B cell (primary cell): ENCODE results near the gene CEACAM1. TPM values are rescaled to one million over a fixed set of nuclear protein-coding genes. Genes with fewer than 3 reads are reported as not detected.
A peak's percentile ranks its signal among the peaks of the same experiment; 100 is the strongest.
"Not testable (repeated sequence)": the region's sequence is repeated elsewhere in the genome, so short reads cannot be mapped to it uniquely, and the experiment has no call there.

Experiments used
- ATAC-seq: fragments of 200-7000 bp; cut with Tn5 transposase; one replicate; pipeline ENCODE4 v1.10.0; 2021; ENCODE audit warnings: low read depth, mild to moderate bottlenecking, moderate number of reproducible peaks, moderate library complexity
- CTCF ChIA-PET: fragments of 350-600 bp; sonication (Branson Sonifier 250); formaldehyde crosslinking; loops from one replicate; lab custom pipeline; 2021; ENCODE audit warnings: antibody characterized with exemption, inconsistent platforms; lab: Charles Lee
- POLR2A ChIA-PET: fragments of 350-600 bp; sonication (Branson Sonifier 250); formaldehyde crosslinking; loops from one replicate; lab custom pipeline; 2021; ENCODE audit warnings: antibody characterized with exemption; lab: Charles Lee
- DNase-seq: peaks from one replicate; pipeline ENCODE4 v3.0.0; 2013
- H2AFZ ChIP-seq: 2 replicates; pipeline ENCODE4 v1.6.1; 2012; ENCODE audit warnings: mild to moderate bottlenecking, low read depth, low read length; ENCODE audit not compliant: insufficient read depth, poor library complexity, severe bottlenecking
- H3K27ac ChIP-seq, 2 donors: 1 replicate in 1 of 2; 2 replicates in 1 of 2; pipeline ENCODE4 v1.5.1; 2012 to 2013; ENCODE audit warnings: low read length in 2 of 2, mild to moderate bottlenecking in 2 of 2, moderate library complexity in 1 of 2
- H3K27me3 ChIP-seq, 4 experiments: fragments of 200-600 bp in 1 of 4; sonication (generic) in 1 of 4; replicated peaks in 1 of 4; 1 replicate in 2 of 4; 2 replicates in 2 of 4; pipeline versions ENCODE4 v1.6.1 to v1.7.0; 2013 to 2016; ENCODE audit warnings: low read length in 3 of 4, mild to moderate bottlenecking in 2 of 4, mixed read lengths in 1 of 4, moderate library complexity in 1 of 4; ENCODE audit not compliant: insufficient read depth in 4 of 4, control insufficient read depth in 3 of 4; ENCODE audit errors: control extremely low read depth in 1 of 4
- H3K36me3 ChIP-seq, 2 experiments: replicated peaks in 1 of 2; 1 replicate in 1 of 2; 2 replicates in 1 of 2; pipeline versions ENCODE4 v1.6.1 to v1.7.1; 2013; ENCODE audit warnings: low read length in 1 of 2; ENCODE audit not compliant: insufficient read depth in 2 of 2, control insufficient read depth in 1 of 2; ENCODE audit errors: control extremely low read depth in 1 of 2, extremely low read depth in 1 of 2
- H3K4me1 ChIP-seq, 2 donors: fragments of 200-600 bp in 1 of 2; sonication (generic) in 1 of 2; 1 replicate in 1 of 2; 2 replicates in 1 of 2; pipeline versions ENCODE4 v1.5.1 to v1.6.1; 2013 to 2017; ENCODE audit warnings: low read length in 2 of 2; ENCODE audit not compliant: control insufficient read depth in 2 of 2, insufficient read depth in 2 of 2
- H3K4me2 ChIP-seq: replicated peaks from 2 replicates; pipeline ENCODE3; 2012; ENCODE audit warnings: mild to moderate bottlenecking, low read depth, low read length; ENCODE audit not compliant: poor library complexity, severe bottlenecking
- H3K4me3 ChIP-seq, 5 experiments: fragments of 200-600 bp in 1 of 5; sonication (generic) in 1 of 5; 1 replicate in 3 of 5; 2 replicates in 2 of 5; pipeline versions ENCODE4 v1.5.1 to v1.7.0; 2011 to 2016; ENCODE audit warnings: low read length in 4 of 5, mild to moderate bottlenecking in 4 of 5, low read depth in 2 of 5, control low read depth in 1 of 5, moderate library complexity in 1 of 5; ENCODE audit not compliant: insufficient read depth in 1 of 5; ENCODE audit errors: control extremely low read depth in 1 of 5, extremely low read depth in 1 of 5
- H3K79me2 ChIP-seq: fragments of 200-600 bp; sonication (generic); one replicate; pipeline ENCODE4 v1.6.0; 2016; ENCODE audit warnings: low read length; ENCODE audit not compliant: control insufficient read depth, insufficient read depth
- H3K9ac ChIP-seq: fragments of 200-600 bp; sonication (generic); 2 replicates; pipeline ENCODE4 v1.6.1; 2017; ENCODE audit warnings: mild to moderate bottlenecking, low read length, moderate library complexity
- H3K9me3 ChIP-seq, 3 donors: one replicate each; pipeline versions ENCODE4 v1.6.1 to v1.7.1; 2013; ENCODE audit warnings: low read length in 2 of 3; ENCODE audit not compliant: control insufficient read depth in 2 of 3, insufficient read depth in 1 of 3; ENCODE audit errors: control extremely low read depth in 1 of 3
- H4K20me1 ChIP-seq: 2 replicates; pipeline ENCODE4 v1.6.0; 2012; ENCODE audit warnings: mild to moderate bottlenecking, low read length; ENCODE audit not compliant: insufficient read depth, control insufficient read depth, poor library complexity, severe bottlenecking
- H3K27ac Mint-ChIP-seq: one replicate; pipeline ENCODE4 v1.8.0; 2021; ENCODE audit warnings: mixed read lengths
- H3K27me3 Mint-ChIP-seq: one replicate; pipeline ENCODE4 v1.8.0; 2021; ENCODE audit warnings: mixed read lengths
- H3K4me1 Mint-ChIP-seq: one replicate; pipeline ENCODE4 v1.8.0; 2021; ENCODE audit warnings: mixed read lengths
- H3K4me3 Mint-ChIP-seq: one replicate; pipeline ENCODE4 v1.8.0; 2021; ENCODE audit warnings: mixed read lengths
- H3K9me3 Mint-ChIP-seq: one replicate; pipeline ENCODE4 v1.8.0; 2022; ENCODE audit warnings: mixed read lengths; ENCODE audit not compliant: insufficient read depth
- CTCF ChIP-seq: fragments of 200-600 bp; IDR thresholded peaks from one replicate; pipeline ENCODE4 v1.8.0; 2022; ENCODE audit warnings: antibody characterized with exemption, mild to moderate bottlenecking
- EZH2 ChIP-seq: IDR thresholded peaks from 2 replicates; pipeline ENCODE4 v1.6.1; 2012; ENCODE audit warnings: borderline replicate concordance, low read depth, mild to moderate bottlenecking, moderate library complexity, low read length; ENCODE audit not compliant: insufficient read depth, poor library complexity, severe bottlenecking
- WGBS: methylation state at CpG from one replicate; pipeline ENCODE4 v1.1.5; 2013; ENCODE audit warnings: missing lambda C conversion rate; ENCODE audit not compliant: insufficient coverage; 5-methylcytosine and 5-hydroxymethylcytosine counted together
- intact Hi-C: fragments of 100-400 bp; cut with micrococcal nuclease; formaldehyde crosslinking; loops from one replicate; pipeline ENCODE4 v1.10.0; 2022
- polyA plus RNA-seq: library from polyadenylated mRNA; depleted of rRNA; stranded (reverse); fragments of >200 nt; gene quantifications from 2 replicates; pipeline ENCODE4 v1.2.3, GENCODE V29; 2012
- total RNA-seq, 2 donors: library from RNA; stranded (reverse); fragments of 120-200 nt in 1 of 2; gene quantifications; 1 replicate in 1 of 2; 2 replicates in 1 of 2; pipeline versions ENCODE4 v1.2.3 to v1.2.4, GENCODE V29; 2013 to 2022

Gene CEACAM1
- total and polyA plus RNA-seq, 2 donors (not counting 1 experiment from before 2014, with no cell fraction given) = 8.8 to 14.6 TPM

DNA sequence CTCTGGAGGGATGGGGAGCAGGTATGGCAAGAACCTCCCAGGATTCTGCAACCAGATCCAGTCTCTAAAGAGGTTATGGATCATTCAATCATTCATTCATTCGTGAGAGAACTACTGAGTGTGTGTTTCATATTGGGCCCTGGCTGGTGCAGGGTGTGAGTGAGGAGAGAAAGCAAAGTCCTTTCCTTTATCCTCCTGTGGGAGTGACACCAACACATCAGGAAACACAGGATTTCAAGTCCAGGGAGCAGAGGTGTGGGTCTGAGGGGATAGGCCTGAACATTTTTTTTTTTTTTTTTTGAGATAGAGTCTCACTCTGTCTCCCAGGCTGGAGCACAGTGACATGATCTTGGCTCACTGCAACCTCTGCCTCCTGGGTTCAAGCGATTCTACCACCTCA lies 3.3 kb downstream of the CEACAM1 start:
- Mint-ChIP-seq H3K27ac (no peak overlapping the region), H3K4me3 (no peak overlapping the region)

DNA sequence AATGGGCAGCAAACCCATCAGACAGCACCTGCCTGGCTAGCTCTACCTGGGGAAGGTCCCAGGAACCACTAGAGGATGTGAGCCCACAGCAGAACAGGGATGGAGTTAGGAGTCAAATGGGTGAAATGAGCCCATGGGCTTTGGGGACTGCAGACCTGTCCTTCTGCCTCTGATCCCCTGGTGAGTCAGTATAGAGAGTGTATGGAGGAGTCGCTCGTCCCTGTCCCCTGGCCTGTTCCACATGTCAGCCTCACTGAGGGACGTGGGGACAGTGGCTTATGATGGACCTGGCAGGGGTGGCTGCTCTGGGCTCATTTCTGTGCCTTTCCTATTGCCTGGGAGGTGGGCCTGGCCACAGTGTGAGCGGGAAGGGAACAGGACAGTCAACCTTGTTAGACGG lies 4.0 kb downstream of the CEACAM1 start:
- no peak for ATAC-seq
- Histone ChIP-seq H3K4me3 (no peak overlapping the region), H3K27ac (no peak overlapping the region), H3K27me3 (no peaks in the 10 kb centered on the region), H3K9ac (no peak overlapping the region), H4K20me1 (no peaks in the 10 kb centered on the region), H3K4me2 (peak overlapping the region; percentile 18), H3K79me2 (peaks cover 11% of the 10 kb centered on the region), H3K36me3 (peaks cover 0 to 7% of the 10 kb centered on the region in 2 experiments), H3K4me1 (peaks cover 31 to 35% of the 10 kb centered on the region in 2 donors), H3K9me3 (no peaks in the 10 kb centered on the region), H2AFZ (no peak overlapping the region)
- no peak for DNase-seq
- TF ChIP-seq EZH2 = no peak
- H3K9me3 Mint-ChIP-seq = no peaks in the 10 kb centered on the region
- H3K27ac Mint-ChIP-seq = peak overlapping the region; percentile 59
- ChIA-PET POLR2A (no interaction called here), CTCF (interaction anchor here (8.5 kb wide), 1 partner anchor 58 kb away, joined by 169 read pairs; no protein-coding TSS in a partner anchor)
- H3K27me3 Mint-ChIP-seq = no peaks in the 10 kb centered on the region
- intact Hi-C loops = no loop called here
- no peak overlapping the region for H3K4me3 Mint-ChIP-seq
- H3K4me1 Mint-ChIP-seq = peaks cover 46% of the 10 kb centered on the region
- WGBS = 98% methylated on average over 5 of the region's 5 CpGs

More for the DNA sequence above, 3.3 kb downstream of the CEACAM1 start:
- intact Hi-C loops = no loop called here
- Histone ChIP-seq H3K9me3 (no peaks in the 10 kb centered on the region), H3K36me3 (peaks cover 0 to 6% of the 10 kb centered on the region in 2 experiments), H3K4me3 (no peak overlapping the region), H3K27ac (no peak overlapping the region), H3K79me2 (peaks cover 11% of the 10 kb centered on the region), H3K4me1 (peaks cover 31 to 37% of the 10 kb centered on the region in 2 donors), H2AFZ (no peak overlapping the region), H3K9ac (no peak overlapping the region), H3K4me2 (no peak overlapping the region), H3K27me3 (no peaks in the 10 kb centered on the region), H4K20me1 (no peaks in the 10 kb centered on the region)
- CTCF ChIA-PET = interaction anchor here (0.7 to 8.5 kb wide), 3 partner anchors 58 to 131 kb away, joined by 3 to 348 read pairs (median 169); no protein-coding TSS in a partner anchor
- peaks cover 48% of the 10 kb centered on the region for H3K4me1 Mint-ChIP-seq
- POLR2A ChIA-PET = no interaction called here
- no peaks in the 10 kb centered on the region for H3K9me3 Mint-ChIP-seq
- ATAC-seq (no peak), DNase-seq (no peak)
- TF ChIP-seq CTCF (no peak), EZH2 (no peak)
- H3K27me3 Mint-ChIP-seq = no peaks in the 10 kb centered on the region
- WGBS = no CpG with 5 or more reads among the region's 2 CpGs

GRCh38 chr19:42522262-42522661 lies 6.0 kb downstream of the CEACAM1 start:
- H3K9me3 Mint-ChIP-seq, H3K9ac ChIP-seq, H3K27ac Mint-ChIP-seq, CTCF ChIA-PET, H3K27ac ChIP-seq, H4K20me1 ChIP-seq, H3K4me3 Mint-ChIP-seq, H3K36me3 ChIP-seq, H3K79me2 ChIP-seq, H3K4me3 ChIP-seq, intact Hi-C loops, H3K9me3 ChIP-seq, POLR2A ChIA-PET, H3K4me2 ChIP-seq, H2AFZ ChIP-seq, H3K27me3 Mint-ChIP-seq, ATAC-seq, DNase-seq, H3K27me3 ChIP-seq: not testable (repeated sequence)
- H3K4me1 Mint-ChIP-seq = peaks cover 26% of the 10 kb centered on the region
- H3K4me1 ChIP-seq = peaks cover 11 to 15% of the 10 kb centered on the region in 2 donors
- WGBS = over 99% methylated on average over 11 of the region's 12 CpGs
